Brain microvascular endothelial cell (primary cell): Measurements from ENCODE around the gene FETUB.
"Not testable (repeated sequence)": the region's sequence is repeated elsewhere in the genome, so short reads cannot be mapped to it uniquely, and the experiment has no call there.

Source experiments
- DNase-seq: peaks from one replicate; pipeline ENCODE4 v3.0.0-alpha.2; 2020
- H3K27ac ChIP-seq: fragments of 250-450 bp; sonication (Bioruptor Pico); 2 replicates; pipeline ENCODE4 v1.5.1; 2020; ENCODE audit warnings: mild to moderate bottlenecking, moderate library complexity
- H3K27me3 ChIP-seq: fragments of 250-450 bp; sonication (Bioruptor Pico); replicated peaks from 2 replicates; pipeline ENCODE4 v1.5.1; 2020; ENCODE audit warnings: mild to moderate bottlenecking
- H3K36me3 ChIP-seq: fragments of 250-450 bp; sonication (Bioruptor Pico); replicated peaks from 2 replicates; pipeline ENCODE4 v1.5.1; 2020; ENCODE audit warnings: mild to moderate bottlenecking
- H3K4me3 ChIP-seq: 2 replicates; pipeline ENCODE4 v1.5.1; 2011; ENCODE audit warnings: low read depth, mild to moderate bottlenecking, control low read depth, low read length, moderate library complexity
- in situ Hi-C: cut with HindIII; loops from 2 replicates; pipeline ENCODE4 v1.10.0; 2017; ENCODE audit warnings: low sequenced_read_pairs, low pct_ligation_motif_present
- TF ChIP-seq, protein P1 (sequence below): IDR thresholded peaks from 2 replicates; pipeline ENCODE4 v1.5.1; 2011; ENCODE audit warnings: low read depth, mild to moderate bottlenecking, moderate library complexity, low read length, control low read depth, inconsistent platforms; ENCODE audit errors: missing control alignments

FETUB gene

DNA sequence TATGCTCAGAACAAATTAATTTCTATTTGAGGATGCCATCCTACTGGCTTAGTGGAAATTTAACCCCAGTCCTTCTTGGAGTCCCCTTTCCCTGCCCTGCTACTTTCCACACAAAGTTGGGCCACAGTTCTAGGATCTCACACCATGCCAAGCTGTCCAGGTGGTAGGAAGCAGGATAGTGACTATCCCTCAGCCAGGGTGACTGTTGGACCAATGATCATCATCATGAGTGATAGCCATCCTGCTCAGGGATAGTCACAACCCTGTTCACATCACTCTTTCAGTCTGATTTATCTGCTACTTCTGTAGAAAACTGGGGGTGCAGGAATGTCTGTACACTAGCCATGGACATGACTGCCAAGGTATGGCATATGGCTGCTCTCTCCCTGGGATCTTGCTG lies 38.4 kb downstream of the FETUB start:
- in situ Hi-C loops: no loop called here
- H3K36me3 ChIP-seq: no peaks in the 10 kb centered on the region
- no peak overlapping the region for H3K4me3 ChIP-seq
- DNase-seq: no peak
- peaks cover 2% of the 10 kb centered on the region for H3K27me3 ChIP-seq
- TF ChIP-seq, protein P1, sequence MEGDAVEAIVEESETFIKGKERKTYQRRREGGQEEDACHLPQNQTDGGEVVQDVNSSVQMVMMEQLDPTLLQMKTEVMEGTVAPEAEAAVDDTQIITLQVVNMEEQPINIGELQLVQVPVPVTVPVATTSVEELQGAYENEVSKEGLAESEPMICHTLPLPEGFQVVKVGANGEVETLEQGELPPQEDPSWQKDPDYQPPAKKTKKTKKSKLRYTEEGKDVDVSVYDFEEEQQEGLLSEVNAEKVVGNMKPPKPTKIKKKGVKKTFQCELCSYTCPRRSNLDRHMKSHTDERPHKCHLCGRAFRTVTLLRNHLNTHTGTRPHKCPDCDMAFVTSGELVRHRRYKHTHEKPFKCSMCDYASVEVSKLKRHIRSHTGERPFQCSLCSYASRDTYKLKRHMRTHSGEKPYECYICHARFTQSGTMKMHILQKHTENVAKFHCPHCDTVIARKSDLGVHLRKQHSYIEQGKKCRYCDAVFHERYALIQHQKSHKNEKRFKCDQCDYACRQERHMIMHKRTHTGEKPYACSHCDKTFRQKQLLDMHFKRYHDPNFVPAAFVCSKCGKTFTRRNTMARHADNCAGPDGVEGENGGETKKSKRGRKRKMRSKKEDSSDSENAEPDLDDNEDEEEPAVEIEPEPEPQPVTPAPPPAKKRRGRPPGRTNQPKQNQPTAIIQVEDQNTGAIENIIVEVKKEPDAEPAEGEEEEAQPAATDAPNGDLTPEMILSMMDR: no peak
- H3K27ac ChIP-seq: no peak overlapping the region

DNA sequence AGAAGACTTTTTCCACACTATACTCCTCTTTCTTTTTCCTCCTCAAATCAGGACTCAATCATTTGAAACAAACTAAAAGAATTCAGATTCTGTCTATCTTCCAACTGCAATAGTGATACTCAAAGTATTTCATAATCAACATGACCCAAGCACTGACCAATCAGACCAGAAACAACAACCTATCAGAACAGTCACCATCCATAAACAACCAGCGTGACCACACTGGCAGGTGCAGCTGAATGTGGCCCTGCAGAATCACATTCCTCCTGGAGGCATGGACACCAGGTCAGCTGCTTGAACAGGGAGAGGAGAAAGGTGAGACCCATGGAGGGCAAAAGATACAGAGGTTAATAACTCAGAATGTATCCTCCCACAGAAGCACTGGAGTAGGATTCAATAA lies 39.0 kb downstream of the FETUB start:
- H3K27ac ChIP-seq: no peak overlapping the region
- TF ChIP-seq, protein P1: no peak
- in situ Hi-C loops: no loop called here
- H3K36me3 ChIP-seq: no peaks in the 10 kb centered on the region
- DNase-seq: no peak
- H3K27me3 ChIP-seq: peaks cover 2% of the 10 kb centered on the region
- H3K4me3 ChIP-seq: no peak overlapping the region

DNA sequence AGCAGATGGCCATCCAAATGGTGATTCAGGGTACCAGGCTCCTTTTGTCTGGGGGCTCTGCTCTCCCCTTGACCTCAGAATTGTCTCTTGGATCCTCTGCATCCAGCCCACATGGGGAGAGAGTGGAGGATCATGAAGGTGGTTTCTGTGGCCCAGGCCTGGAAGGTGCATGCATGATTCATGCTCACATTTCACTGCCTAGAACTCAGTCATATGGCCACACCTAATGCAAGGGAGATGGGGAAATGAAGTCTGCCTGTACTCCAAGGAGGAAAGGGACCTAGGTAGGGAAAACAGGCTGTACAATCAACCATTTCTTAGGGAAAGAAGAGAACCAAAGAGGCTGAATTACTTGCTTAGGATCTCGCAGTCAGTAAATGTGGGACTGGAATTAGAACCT lies 40.7 kb downstream of the FETUB start:
- TF ChIP-seq, protein P1: no peak
- H3K4me3 ChIP-seq: no peak overlapping the region
- in situ Hi-C loops: no loop called here
- no peak for DNase-seq
- H3K36me3 ChIP-seq: no peaks in the 10 kb centered on the region
- no peaks in the 10 kb centered on the region for H3K27me3 ChIP-seq
- H3K27ac ChIP-seq: no peak overlapping the region

DNA sequence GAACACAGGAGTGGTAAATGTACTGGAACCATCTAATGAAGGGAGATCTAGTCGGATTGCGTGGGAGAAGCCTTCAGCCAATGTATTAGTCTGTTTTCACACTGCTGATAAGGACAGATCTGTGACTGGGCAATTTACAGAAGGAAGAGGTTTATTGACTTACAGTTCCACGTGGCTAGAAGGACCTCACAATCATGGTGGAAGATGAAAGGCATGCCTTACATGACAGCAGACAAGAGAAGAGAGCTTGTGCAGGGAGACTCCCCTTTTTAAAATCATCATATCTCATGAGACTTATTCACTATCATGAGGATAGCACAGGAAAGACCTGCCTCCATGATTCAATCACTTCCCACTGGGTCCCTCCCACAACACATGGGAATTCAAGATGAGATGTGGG lies 42.6 kb downstream of the FETUB start:
- no peak overlapping the region for H3K4me3 ChIP-seq
- H3K27me3 ChIP-seq: no peaks in the 10 kb centered on the region
- no peak for DNase-seq
- TF ChIP-seq, protein P1: no peak
- H3K36me3 ChIP-seq: no peaks in the 10 kb centered on the region
- in situ Hi-C loops: no loop called here
- no peak overlapping the region for H3K27ac ChIP-seq

DNA sequence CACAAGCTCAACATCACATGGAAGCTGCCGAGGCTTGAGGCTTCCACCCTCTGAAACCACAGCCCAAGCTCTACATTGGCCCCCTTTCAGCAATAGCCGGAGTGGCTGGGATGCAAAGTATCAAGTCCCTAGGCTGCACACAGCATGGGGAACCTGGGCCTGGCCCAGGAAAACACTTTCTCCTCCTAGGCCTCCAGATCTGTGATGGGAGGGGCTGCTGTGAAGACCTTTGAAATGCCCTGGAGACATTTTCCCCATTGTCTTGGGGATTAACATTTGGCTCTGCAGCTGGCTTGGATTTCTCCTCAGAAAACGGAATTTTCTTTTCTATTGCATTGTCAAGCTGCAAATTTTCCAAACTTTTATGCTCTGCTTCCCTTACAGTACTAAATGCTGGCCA lies 43.8 kb downstream of the FETUB start:
- no peaks in the 10 kb centered on the region for H3K27me3 ChIP-seq
- H3K27ac ChIP-seq: no peak overlapping the region
- no peak for DNase-seq
- no peaks in the 10 kb centered on the region for H3K36me3 ChIP-seq
- in situ Hi-C loops: no loop called here
- H3K4me3 ChIP-seq: no peak overlapping the region
- TF ChIP-seq, protein P1: no peak

DNA sequence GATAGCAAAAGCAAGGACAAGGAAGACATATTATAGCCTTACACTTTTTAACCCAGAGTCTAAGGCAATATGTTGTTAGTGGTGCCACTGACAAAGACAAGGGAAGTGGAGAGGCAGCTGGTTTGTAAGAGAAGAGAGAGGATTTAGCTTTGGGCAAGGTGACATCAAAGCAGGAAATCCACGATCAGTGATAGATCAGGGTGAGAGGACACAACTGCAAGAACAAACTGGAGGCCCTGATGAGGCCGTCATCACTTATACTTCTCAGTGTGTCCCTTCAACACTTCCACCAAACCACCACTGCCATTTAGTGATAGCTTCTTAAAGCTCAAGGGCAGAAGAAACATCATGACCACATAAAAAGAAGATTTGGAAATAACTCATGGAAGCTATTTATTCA lies 46.3 kb downstream of the FETUB start:
- H3K4me3 ChIP-seq, H3K36me3 ChIP-seq, in situ Hi-C loops, H3K27me3 ChIP-seq, H3K27ac ChIP-seq, DNase-seq: not testable (repeated sequence)
